Trophoblast cell (in vitro differentiated cells and primary cell): ENCODE data around the gene GPHA2.

ENCODE experiments used
- DNase-seq, 2 donors: peaks; one replicate each; pipeline ENCODE4 v3.0.0-alpha.2; 2016
- H2AFZ ChIP-seq: 2 replicates; pipeline ENCODE4 v1.6.1; 2013; ENCODE audit warnings: low read length, moderate library complexity, mild to moderate bottlenecking; ENCODE audit not compliant: insufficient read depth, poor library complexity
- H2AK5ac ChIP-seq: 2 replicates; pipeline ENCODE4 v1.6.1; 2013; ENCODE audit warnings: mild to moderate bottlenecking, low read length
- H2BK120ac ChIP-seq: 2 replicates; pipeline ENCODE4 v1.6.1; 2013; ENCODE audit warnings: low read length, mild to moderate bottlenecking, moderate library complexity; ENCODE audit not compliant: insufficient read depth, poor library complexity
- H2BK12ac ChIP-seq: 2 replicates; pipeline ENCODE4 v1.6.1; 2013; ENCODE audit warnings: mild to moderate bottlenecking, low read length, moderate library complexity
- H2BK5ac ChIP-seq: 2 replicates; pipeline ENCODE4 v1.6.1; 2013; ENCODE audit warnings: low read length, low read depth, moderate library complexity, mild to moderate bottlenecking; ENCODE audit not compliant: poor library complexity
- H3K14ac ChIP-seq: 2 replicates; pipeline ENCODE4 v1.6.1; 2013; ENCODE audit warnings: mild to moderate bottlenecking, low read length
- H3K18ac ChIP-seq: 2 replicates; pipeline ENCODE4 v1.6.1; 2013; ENCODE audit warnings: mild to moderate bottlenecking, low read length
- H3K23ac ChIP-seq: 2 replicates; pipeline ENCODE4 v1.6.1; 2013; ENCODE audit warnings: low read length
- H3K27ac ChIP-seq: 2 replicates; pipeline ENCODE4 v1.5.1; 2013; ENCODE audit warnings: low read depth, mild to moderate bottlenecking, inconsistent platforms, low read length, moderate library complexity
- H3K27me3 ChIP-seq: 2 replicates; pipeline ENCODE4 v1.6.1; 2013; ENCODE audit warnings: inconsistent platforms, mild to moderate bottlenecking, low read length, moderate library complexity; ENCODE audit not compliant: insufficient read depth
- H3K36me3 ChIP-seq, 2 experiments: 1 replicate in 1 of 2; 2 replicates in 1 of 2; pipeline ENCODE4 v1.6.1; 2013; ENCODE audit warnings: low read length in 2 of 2, mild to moderate bottlenecking in 2 of 2, moderate library complexity in 1 of 2; ENCODE audit not compliant: insufficient read depth in 2 of 2, control insufficient read depth in 1 of 2
- H3K4ac ChIP-seq: 2 replicates; pipeline ENCODE4 v1.6.1; 2013; ENCODE audit warnings: low read depth, mild to moderate bottlenecking, low read length, moderate library complexity
- H3K4me1 ChIP-seq, 2 experiments: 1 replicate in 1 of 2; 2 replicates in 1 of 2; pipeline ENCODE4 v1.6.1; 2013; ENCODE audit warnings: low read length in 2 of 2, mild to moderate bottlenecking in 2 of 2, moderate library complexity in 1 of 2; ENCODE audit not compliant: insufficient read depth in 2 of 2, control insufficient read depth in 1 of 2
- H3K4me2 ChIP-seq: 2 replicates; pipeline ENCODE4 v1.6.1; 2013; ENCODE audit warnings: inconsistent platforms, mild to moderate bottlenecking, low read length, moderate library complexity
- H3K4me3 ChIP-seq: 2 replicates; pipeline ENCODE4 v1.5.1; 2013; ENCODE audit warnings: mild to moderate bottlenecking, low read depth, low read length, inconsistent platforms
- H3K79me1 ChIP-seq: one replicate; pipeline ENCODE4 v1.6.1; 2013; ENCODE audit warnings: low read length
- H3K79me2 ChIP-seq: 2 replicates; pipeline ENCODE4 v1.6.1; 2013; ENCODE audit warnings: low read length, mild to moderate bottlenecking; ENCODE audit not compliant: control insufficient read depth, insufficient read depth, poor library complexity
- H3K9ac ChIP-seq: 2 replicates; pipeline ENCODE4 v1.6.1; 2013; ENCODE audit warnings: mild to moderate bottlenecking, low read length
- H3K9me3 ChIP-seq: 2 replicates; pipeline ENCODE4 v1.6.1; 2013; ENCODE audit warnings: low read depth, mild to moderate bottlenecking, control low read depth, inconsistent platforms, low read length; ENCODE audit not compliant: insufficient read depth
- H4K12ac ChIP-seq: 2 replicates; pipeline ENCODE4 v1.6.1; 2013; ENCODE audit warnings: low read depth, mild to moderate bottlenecking, low read length, moderate library complexity
- H4K8ac ChIP-seq: 2 replicates; pipeline ENCODE4 v1.6.1; 2013; ENCODE audit warnings: low read depth, mild to moderate bottlenecking, low read length, moderate library complexity
- H4K91ac ChIP-seq: one replicate; pipeline ENCODE4 v1.6.1; 2013; ENCODE audit warnings: low read depth, mild to moderate bottlenecking, low read length, moderate library complexity
- WGBS: extraction: QIAGEN DNeasy Blood & Tissue Kit; methylation state at CpG from one replicate; pipeline ENCODE4 v1.1.7; 2013; ENCODE audit warnings: missing lambda C conversion rate; ENCODE audit not compliant: insufficient read length, insufficient coverage; ENCODE audit errors: extremely low coverage; 5-methylcytosine and 5-hydroxymethylcytosine counted together

GPHA2 gene

GRCh38 chr11:64890522-64890939 lies 45.2 kb downstream of the GPHA2 start:
- H4K12ac ChIP-seq = no peak overlapping the region

GRCh38 chr11:64888729-64889511 lies 46.8 kb downstream of the GPHA2 start:
- Histone ChIP-seq H3K23ac (no peak overlapping the region), H3K4me3 (no peak overlapping the region), H3K27me3 (no peaks in the 10 kb centered on the region), H3K9ac (no peak overlapping the region), H3K9me3 (no peaks in the 10 kb centered on the region), H2BK12ac (peak overlapping the region; percentile 16), H3K36me3 (peaks cover 0 to 2% of the 10 kb centered on the region in 2 experiments), H3K4ac (no peak overlapping the region), H4K12ac (no peak overlapping the region), H3K27ac (no peak overlapping the region), H3K14ac (no peak overlapping the region), H4K8ac (peak overlapping the region; percentile 17), H4K91ac (peak overlapping the region; percentile 25), H3K18ac (no peak overlapping the region), H2AK5ac (no peak overlapping the region), H2BK120ac (no peak overlapping the region), H2BK5ac (no peak overlapping the region), H3K79me1 (peaks cover 6% of the 10 kb centered on the region), H3K4me1 (peaks cover 7 to 9% of the 10 kb centered on the region in 2 experiments), H2AFZ (no peak overlapping the region), H3K79me2 (no peaks in the 10 kb centered on the region), H3K4me2 (no peak overlapping the region)
- DNase-seq = peak; percentile 42 to 71
- WGBS = no CpG with 5 or more reads among the region's 9 CpGs

More at GRCh38 chr11:64890522-64890939, 45.2 kb downstream of the GPHA2 start:
- no peak overlapping the region for H3K14ac ChIP-seq
- peaks cover 7 to 9% of the 10 kb centered on the region in 2 experiments for H3K4me1 ChIP-seq
- H4K8ac ChIP-seq = no peak overlapping the region
- no peaks in the 10 kb centered on the region for H3K27me3 ChIP-seq
- no peak overlapping the region for H3K4me2 ChIP-seq
- no peak overlapping the region for H3K4ac ChIP-seq
- no peak overlapping the region for H3K18ac ChIP-seq
- no peak for DNase-seq
- no CpG with 5 or more reads among the region's 7 CpGs for WGBS
- peaks cover 6% of the 10 kb centered on the region for H3K79me1 ChIP-seq
- no peak overlapping the region for H2BK12ac ChIP-seq
- no peak overlapping the region for H4K91ac ChIP-seq
- no peak overlapping the region for H2BK5ac ChIP-seq
- no peak overlapping the region for H3K27ac ChIP-seq
- H3K4me3 ChIP-seq = no peak overlapping the region
- H3K9me3 ChIP-seq = no peaks in the 10 kb centered on the region
- H2AFZ ChIP-seq = no peak overlapping the region
- H3K79me2 ChIP-seq = no peaks in the 10 kb centered on the region
- no peak overlapping the region for H2BK120ac ChIP-seq
- H2AK5ac ChIP-seq = no peak overlapping the region
- H3K36me3 ChIP-seq = peaks cover 9 to 10% of the 10 kb centered on the region in 2 experiments
- no peak overlapping the region for H3K9ac ChIP-seq
- no peak overlapping the region for H3K23ac ChIP-seq

DNA sequence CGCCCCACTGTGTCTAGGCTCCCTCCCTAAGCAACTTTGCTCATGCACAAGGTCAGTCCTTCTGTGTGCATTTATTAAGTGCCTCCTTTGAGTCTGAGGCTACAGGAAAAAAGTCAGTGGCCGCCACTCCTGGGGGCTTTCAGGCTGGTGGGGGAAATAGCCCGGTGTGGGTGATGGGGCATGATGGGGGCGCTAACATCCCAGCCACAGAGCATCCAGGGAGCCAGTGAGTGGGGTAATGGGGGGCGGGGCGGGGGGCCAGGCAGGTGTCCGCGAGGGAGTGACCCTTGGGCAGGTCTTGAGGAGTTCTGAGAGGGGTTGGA lies 47.3 kb downstream of the GPHA2 start:
- Histone ChIP-seq H3K18ac (no peak overlapping the region), H4K12ac (no peak overlapping the region), H3K4me3 (no peak overlapping the region), H3K23ac (no peak overlapping the region), H3K27ac (no peak overlapping the region), H3K4ac (no peak overlapping the region), H2AK5ac (no peak overlapping the region), H3K79me2 (no peaks in the 10 kb centered on the region), H2BK120ac (no peak overlapping the region), H3K27me3 (no peaks in the 10 kb centered on the region), H4K91ac (peak overlapping the region; percentile 59), H3K4me2 (peak overlapping the region; percentile 34), H2BK12ac (no peak overlapping the region), H3K9ac (no peak overlapping the region), H3K14ac (no peak overlapping the region), H3K9me3 (no peaks in the 10 kb centered on the region), H2AFZ (peak overlapping the region; percentile 94), H3K79me1 (peaks cover 6% of the 10 kb centered on the region), H3K36me3 (no peaks in the 10 kb centered on the region), H2BK5ac (no peak overlapping the region), H3K4me1 (peaks cover 7 to 9% of the 10 kb centered on the region in 2 experiments), H4K8ac (peak overlapping the region; percentile 83)
- no peak for DNase-seq
- WGBS = no CpG with 5 or more reads among the region's 8 CpGs

DNA sequence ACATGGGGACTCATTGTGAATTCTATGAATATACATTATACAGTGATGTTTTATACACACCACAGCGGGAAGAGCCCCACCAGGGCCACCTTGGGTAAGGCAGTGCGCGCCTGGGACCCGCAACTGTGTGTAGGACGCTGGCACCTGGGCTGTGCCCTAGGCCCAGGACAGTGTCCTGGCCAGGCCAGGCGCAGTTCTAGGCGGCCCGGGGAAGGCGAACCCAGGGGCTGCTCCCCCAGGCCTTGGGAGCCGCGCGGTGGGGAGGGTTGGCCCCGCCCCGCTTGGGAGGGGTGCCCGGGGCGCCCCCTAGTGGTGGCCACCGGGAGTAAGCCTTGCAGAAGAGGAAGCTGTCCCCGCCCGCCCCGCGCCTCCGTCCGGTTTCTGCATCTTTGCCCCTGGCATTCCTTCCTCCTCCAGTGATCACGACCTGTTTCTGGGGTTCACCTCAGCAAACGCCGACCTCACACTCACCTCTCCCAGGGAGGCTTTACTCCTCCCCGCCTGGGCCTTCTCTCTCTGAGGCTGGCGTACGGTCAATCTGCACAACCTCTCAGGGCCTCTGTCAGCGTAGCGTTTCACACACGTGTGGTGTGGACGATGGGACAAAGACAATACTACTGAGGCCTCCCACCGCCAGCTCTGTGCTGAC lies 47.8 kb downstream of the GPHA2 start:
- H4K12ac ChIP-seq = peak overlapping the region; percentile 76

More for the DNA sequence above, 47.8 kb downstream of the GPHA2 start:
- H2BK120ac ChIP-seq = peak overlapping the region; percentile 77
- peak overlapping the region; percentile 54 for H3K4me2 ChIP-seq
- H4K91ac ChIP-seq = peak overlapping the region; percentile 60
- peak overlapping the region; percentile 24 for H2BK5ac ChIP-seq
- H3K4me1 ChIP-seq = peaks cover 7 to 9% of the 10 kb centered on the region in 2 experiments
- H3K14ac ChIP-seq = peak overlapping the region; percentile 69
- peak overlapping the region; percentile 90 for H4K8ac ChIP-seq
- H3K27me3 ChIP-seq = no peaks in the 10 kb centered on the region
- peak overlapping the region; percentile 45 for H3K18ac ChIP-seq
- DNase-seq = peak; percentile 59 to 81
- H3K4ac ChIP-seq = peak overlapping the region; percentile 22
- H3K9ac ChIP-seq = no peak overlapping the region
- no peak overlapping the region for H3K23ac ChIP-seq
- peaks cover 6% of the 10 kb centered on the region for H3K79me1 ChIP-seq
- no peak overlapping the region for H3K4me3 ChIP-seq
- H3K27ac ChIP-seq = no peak overlapping the region
- peak overlapping the region; percentile 29 for H2BK12ac ChIP-seq
- no peaks in the 10 kb centered on the region for H3K36me3 ChIP-seq
- no peaks in the 10 kb centered on the region for H3K9me3 ChIP-seq
- WGBS = no CpG with 5 or more reads among the region's 34 CpGs
- no peak overlapping the region for H2AK5ac ChIP-seq
- H2AFZ ChIP-seq = peak overlapping the region; percentile 94
- no peaks in the 10 kb centered on the region for H3K79me2 ChIP-seq
